HepG2 (cell line): ENCODE measurements around the gene SFMBT1. TPM values are rescaled to one million over a fixed set of nuclear protein-coding genes. Genes with fewer than 3 reads are reported as not detected.

ENCODE experiments used
- ATAC-seq: fragments of 200-7000 bp; cut with Tn5 transposase; 3 replicates; pipeline ENCODE4 v1.9.1; 2020; ENCODE audit warnings: mild to moderate bottlenecking, moderate library complexity
- BruUV-seq: library from RNA; stranded (reverse); fragments of 400-500 nt; replicated peaks from 2 replicates; lab custom pipeline; 2021; lab: Mats Ljungman, UMichigan
- CTCF ChIA-PET: fragments of 300-600 bp; formaldehyde crosslinking; extraction: SDS; loops from one replicate; lab custom pipeline; 2021; ENCODE audit warnings: low total read pairs, inconsistent platforms, low intra/inter-chr PET ratio; lab: Yijun Ruan, JAX
- POLR2A ChIA-PET: fragments of 350-600 bp; sonication (Branson Sonifier 250); formaldehyde crosslinking; loops from one replicate; lab custom pipeline; 2020; ENCODE audit warnings: antibody characterized with exemption, inconsistent platforms; lab: Yijun Ruan, JAX
- DNase-seq: peaks from one replicate; pipeline ENCODE4 v3.0.0-alpha.2; 2015; ENCODE audit warnings: low spot score
- FAIRE-seq: peaks from 3 replicates; lab custom pipeline; 2011; peaks lifted over from hg19 to GRCh38; lab: Jason Lieb, UNC
- H2AFZ ChIP-seq: one replicate; pipeline ENCODE4 v1.6.1; 2011; ENCODE audit warnings: low read length, inconsistent platforms
- H3K27ac ChIP-seq: fragments of 300-600 bp; 3 replicates; pipeline ENCODE4 v1.8.0; 2011; ENCODE audit warnings: mixed run types, mild to moderate bottlenecking, mixed read lengths, low read length, inconsistent platforms; ENCODE audit not compliant: insufficient read depth; ENCODE audit errors: extremely low read length
- H3K27me3 ChIP-seq, 2 experiments: fragments of 200-600 bp in 1 of 2; 2 replicates in 1 of 2; 3 replicates in 1 of 2; pipeline versions ENCODE4 v1.6.0 to v1.8.0; 2011; ENCODE audit warnings: low read length in 2 of 2, mild to moderate bottlenecking in 2 of 2, moderate library complexity in 2 of 2, inconsistent platforms in 1 of 2; ENCODE audit not compliant: insufficient read depth in 2 of 2, control insufficient read depth in 1 of 2
- H3K36me3 ChIP-seq, 2 experiments: fragments of 200-600 bp in 1 of 2; replicated peaks in 1 of 2; 2 replicates in 1 of 2; 3 replicates in 1 of 2; pipeline versions ENCODE4 v1.5.1 to v1.8.0; 2011; ENCODE audit warnings: low read length in 2 of 2, inconsistent platforms in 1 of 2; ENCODE audit not compliant: insufficient read depth in 2 of 2, control insufficient read depth in 1 of 2
- H3K4me1 ChIP-seq: 2 replicates; pipeline ENCODE4 v1.5.1; 2012; ENCODE audit warnings: low read length, inconsistent platforms; ENCODE audit not compliant: insufficient read depth
- H3K4me2 ChIP-seq: 2 replicates; pipeline ENCODE4 v1.6.0; 2011; ENCODE audit warnings: low read depth, low read length, inconsistent platforms
- H3K4me3 ChIP-seq, 3 experiments: fragments of 200-600 bp in 1 of 3; sonication (generic), shearing (Covaris generic) in 1 of 3; replicated peaks in 1 of 3; 2 replicates each; pipeline ENCODE4 v1.5.1; 2011 to 2016; ENCODE audit warnings: low read length in 3 of 3, inconsistent platforms in 2 of 3, low read depth in 2 of 3, mild to moderate bottlenecking in 2 of 3, control low read depth in 1 of 3, mixed read lengths in 1 of 3; ENCODE audit not compliant: insufficient read depth in 1 of 3
- H3K79me2 ChIP-seq: one replicate; pipeline ENCODE4 v1.6.1; 2011; ENCODE audit warnings: low read length, inconsistent platforms; ENCODE audit not compliant: insufficient read depth
- H3K9ac ChIP-seq: 2 replicates; pipeline ENCODE4 v1.6.0; 2011; ENCODE audit warnings: mild to moderate bottlenecking, low read depth, low read length, inconsistent platforms; ENCODE audit not compliant: insufficient read depth
- H3K9me3 ChIP-seq: 2 replicates; pipeline ENCODE4 v1.5.1; 2012; ENCODE audit warnings: mild to moderate bottlenecking, low read length
- H4K20me1 ChIP-seq: 2 replicates; pipeline ENCODE4 v1.6.0; 2011; ENCODE audit warnings: inconsistent platforms, mild to moderate bottlenecking, low read length, moderate library complexity; ENCODE audit not compliant: insufficient read depth
- CSRNP1 ChIP-seq: sonication (generic); formaldehyde crosslinking; IDR thresholded peaks from 2 replicates; pipeline ENCODE4 v1.8.1; 2023; ENCODE audit warnings: mild to moderate bottlenecking, missing genetic modification reagents
- SRSF1 ChIP-seq: fragments of 200-400 bp; formaldehyde crosslinking; optimal IDR thresholded peaks from 2 replicates; pipeline ENCODE3; 2017; ENCODE audit warnings: mild to moderate bottlenecking, low read depth, low read length, moderate library complexity
- THAP8 ChIP-seq: sonication (generic); formaldehyde crosslinking; IDR thresholded peaks from 2 replicates; pipeline ENCODE4 v1.5.1; 2020; ENCODE audit warnings: missing genetic modification reagents, mild to moderate bottlenecking, borderline replicate concordance
- ZFP37 ChIP-seq: sonication (generic); formaldehyde crosslinking; IDR thresholded peaks from 2 replicates; pipeline ENCODE4 v1.4.0; 2020; ENCODE audit warnings: missing genetic modification reagents, borderline replicate concordance
- ZNF17 ChIP-seq: sonication (generic); formaldehyde crosslinking; IDR thresholded peaks from 2 replicates; pipeline ENCODE4 v1.5.0; 2020; ENCODE audit warnings: mild to moderate bottlenecking, missing genetic modification reagents
- ZNF414 ChIP-seq: sonication (generic); formaldehyde crosslinking; IDR thresholded peaks from 2 replicates; pipeline ENCODE4 v1.5.0; 2020; ENCODE audit warnings: missing genetic modification reagents
- ZNF556 ChIP-seq: sonication (generic); formaldehyde crosslinking; IDR thresholded peaks from 2 replicates; pipeline ENCODE4 v1.4.0; 2020; ENCODE audit warnings: mild to moderate bottlenecking, missing genetic modification reagents, borderline replicate concordance
- in situ Hi-C: cut with HindIII; loops from 2 replicates; pipeline ENCODE4 v1.10.0; 2017; ENCODE audit warnings: low pct_unique_long_range_greater_than_20kb; ENCODE audit not compliant: extremely low pct_ligation_motif_present
- intact Hi-C: fragments of 100-400 bp; cut with micrococcal nuclease; formaldehyde crosslinking; loops from one replicate; pipeline ENCODE4 v1.10.0; 2022; ENCODE audit not compliant: unreplicated experiment
- polyA plus RNA-seq, 8 experiments: library from polyadenylated mRNA; depleted of rRNA in 3 of 8; stranded (reverse) in 7 of 8; unstranded in 1 of 8; fragments of >200 nt; fragmentation: Illumina TruSeq in 4 of 8; extraction: Trizol in 4 of 8; gene quantifications; 2 replicates each; pipeline versions ENCODE4 v1.2.1 to v1.2.3, GENCODE V29; 2011 to 2016; ENCODE audit warnings: low read depth in 4 of 8, missing spikeins in 1 of 8, mixed read lengths in 1 of 8; ENCODE audit not compliant: insufficient read depth in 1 of 8
- total RNA-seq, 5 experiments: library from RNA; depleted of rRNA; stranded (reverse); fragments of >200 nt; fragmentation: Illumina TruSeq; extraction: Trizol; gene quantifications; 2 replicates each; pipeline ENCODE4 v1.2.3, GENCODE V29; 2016; ENCODE audit warnings: low read depth in 1 of 5

The SFMBT1 gene
- total and polyA plus RNA-seq, 2 of the 13 experiments (the other 11 are each of a cell fraction or from before 2014, with no cell fraction given) = 3.8 to 12.8 TPM

GRCh38 chr3:52983828-52984227 is 62.0 kb downstream of the SFMBT1 start:
- Histone ChIP-seq H3K27ac (no peak overlapping the region), H3K27me3 (no peaks in the 10 kb centered on the region), H3K9ac (no peak overlapping the region), H3K9me3 (no peaks in the 10 kb centered on the region), H4K20me1 (no peaks in the 10 kb centered on the region), H2AFZ (no peak overlapping the region), H3K4me2 (no peak overlapping the region), H3K4me1 (peaks cover 13% of the 10 kb centered on the region), H3K4me3 (no peak overlapping the region), H3K36me3 (no peaks in the 10 kb centered on the region), H3K79me2 (peaks cover 3% of the 10 kb centered on the region)
- DNase-seq = no peak
- intact Hi-C loops = no loop called here
- no TSS peak for BruUV-seq
- ATAC-seq = no peak
- in situ Hi-C loops = no loop called here
- FAIRE-seq = no peak
- ChIA-PET POLR2A (no interaction called here), CTCF (no interaction called here)
- TF ChIP-seq THAP8 (CRISPR knock-in tag) (no peak), SRSF1 (no peak), ZNF414 (CRISPR knock-in tag) (no peak), CSRNP1 (no peak), ZFP37 (CRISPR knock-in tag) (no peak), ZNF556 (CRISPR knock-in tag) (no peak), ZNF17 (CRISPR knock-in tag) (no peak)
